Stimulated activated CD8-positive, alpha-beta memory T cell treated with anti-CD3 and anti-CD28 coated beads, Interleukin-15, amount 100 ng/mL, for 4 hours (primary cell): ENCODE data around the gene SPECC1.
"Not testable (repeated sequence)": the region's sequence is repeated elsewhere in the genome, so short reads cannot be mapped to it uniquely, and the experiment has no call there.

ENCODE experiments used
- DNase-seq, 2 donors: peaks; one replicate each; pipeline ENCODE4 v3.0.0-alpha.2; 2020; ENCODE audit warnings: low read depth in 2 of 2

SPECC1 gene, protein sequence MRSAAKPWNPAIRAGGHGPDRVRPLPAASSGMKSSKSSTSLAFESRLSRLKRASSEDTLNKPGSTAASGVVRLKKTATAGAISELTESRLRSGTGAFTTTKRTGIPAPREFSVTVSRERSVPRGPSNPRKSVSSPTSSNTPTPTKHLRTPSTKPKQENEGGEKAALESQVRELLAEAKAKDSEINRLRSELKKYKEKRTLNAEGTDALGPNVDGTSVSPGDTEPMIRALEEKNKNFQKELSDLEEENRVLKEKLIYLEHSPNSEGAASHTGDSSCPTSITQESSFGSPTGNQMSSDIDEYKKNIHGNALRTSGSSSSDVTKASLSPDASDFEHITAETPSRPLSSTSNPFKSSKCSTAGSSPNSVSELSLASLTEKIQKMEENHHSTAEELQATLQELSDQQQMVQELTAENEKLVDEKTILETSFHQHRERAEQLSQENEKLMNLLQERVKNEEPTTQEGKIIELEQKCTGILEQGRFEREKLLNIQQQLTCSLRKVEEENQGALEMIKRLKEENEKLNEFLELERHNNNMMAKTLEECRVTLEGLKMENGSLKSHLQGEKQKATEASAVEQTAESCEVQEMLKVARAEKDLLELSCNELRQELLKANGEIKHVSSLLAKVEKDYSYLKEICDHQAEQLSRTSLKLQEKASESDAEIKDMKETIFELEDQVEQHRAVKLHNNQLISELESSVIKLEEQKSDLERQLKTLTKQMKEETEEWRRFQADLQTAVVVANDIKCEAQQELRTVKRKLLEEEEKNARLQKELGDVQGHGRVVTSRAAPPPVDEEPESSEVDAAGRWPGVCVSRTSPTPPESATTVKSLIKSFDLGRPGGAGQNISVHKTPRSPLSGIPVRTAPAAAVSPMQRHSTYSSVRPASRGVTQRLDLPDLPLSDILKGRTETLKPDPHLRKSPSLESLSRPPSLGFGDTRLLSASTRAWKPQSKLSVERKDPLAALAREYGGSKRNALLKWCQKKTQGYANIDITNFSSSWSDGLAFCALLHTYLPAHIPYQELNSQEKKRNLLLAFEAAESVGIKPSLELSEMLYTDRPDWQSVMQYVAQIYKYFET

GRCh38 chr17:20009302-20010098, at the start of gene SPECC1:
SPECC1 (plus strand) TSS chr17:20009359; CDS start chr17:20096652, 87,293 bp downstream.
- DNase-seq = peak; percentile 64 to 75

DNA sequence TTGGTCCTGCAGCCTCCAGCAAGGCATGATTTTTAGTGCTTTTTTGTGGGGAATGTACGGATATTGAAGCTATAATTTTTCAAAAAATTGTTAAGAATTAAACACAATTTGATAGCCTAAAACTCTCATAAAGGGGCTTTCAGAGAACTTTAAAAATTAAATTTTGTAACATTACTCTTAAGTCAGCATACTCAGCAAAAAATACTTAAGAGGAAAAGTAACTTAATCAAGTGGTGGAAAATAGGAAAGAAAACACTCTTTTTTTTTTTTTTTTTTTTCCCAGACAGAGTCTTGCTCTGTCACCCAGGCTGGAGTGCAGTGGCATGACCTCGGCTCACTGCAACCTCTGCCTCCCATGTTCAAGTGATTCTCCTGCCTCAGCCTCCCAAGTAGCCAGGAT, 46.2 kb upstream of the SPECC1 start:
- DNase-seq = not testable (repeated sequence)

DNA sequence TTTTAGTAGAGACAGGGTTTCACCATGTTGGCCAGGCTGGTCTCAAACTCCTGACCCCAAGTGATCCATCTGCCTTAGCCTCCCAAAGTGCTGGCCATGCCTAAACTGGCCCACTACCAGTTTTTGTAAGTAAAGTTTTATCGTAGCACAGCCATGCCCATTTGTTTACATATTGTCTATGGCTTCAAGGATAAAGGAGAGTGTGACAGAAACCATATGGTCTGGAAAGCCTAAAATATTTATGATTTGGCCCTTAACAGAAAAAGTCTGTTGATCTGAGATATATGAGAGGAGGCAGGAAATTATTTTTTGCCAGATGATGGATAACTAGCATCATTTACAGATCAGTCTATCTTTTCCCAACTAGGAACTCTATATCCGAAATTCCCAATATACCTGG, 36.0 kb upstream of the SPECC1 start:
- no peak for DNase-seq

GRCh38 chr17:19975601-19976000, 33.6 kb upstream of the SPECC1 start:
- no peak for DNase-seq

DNA sequence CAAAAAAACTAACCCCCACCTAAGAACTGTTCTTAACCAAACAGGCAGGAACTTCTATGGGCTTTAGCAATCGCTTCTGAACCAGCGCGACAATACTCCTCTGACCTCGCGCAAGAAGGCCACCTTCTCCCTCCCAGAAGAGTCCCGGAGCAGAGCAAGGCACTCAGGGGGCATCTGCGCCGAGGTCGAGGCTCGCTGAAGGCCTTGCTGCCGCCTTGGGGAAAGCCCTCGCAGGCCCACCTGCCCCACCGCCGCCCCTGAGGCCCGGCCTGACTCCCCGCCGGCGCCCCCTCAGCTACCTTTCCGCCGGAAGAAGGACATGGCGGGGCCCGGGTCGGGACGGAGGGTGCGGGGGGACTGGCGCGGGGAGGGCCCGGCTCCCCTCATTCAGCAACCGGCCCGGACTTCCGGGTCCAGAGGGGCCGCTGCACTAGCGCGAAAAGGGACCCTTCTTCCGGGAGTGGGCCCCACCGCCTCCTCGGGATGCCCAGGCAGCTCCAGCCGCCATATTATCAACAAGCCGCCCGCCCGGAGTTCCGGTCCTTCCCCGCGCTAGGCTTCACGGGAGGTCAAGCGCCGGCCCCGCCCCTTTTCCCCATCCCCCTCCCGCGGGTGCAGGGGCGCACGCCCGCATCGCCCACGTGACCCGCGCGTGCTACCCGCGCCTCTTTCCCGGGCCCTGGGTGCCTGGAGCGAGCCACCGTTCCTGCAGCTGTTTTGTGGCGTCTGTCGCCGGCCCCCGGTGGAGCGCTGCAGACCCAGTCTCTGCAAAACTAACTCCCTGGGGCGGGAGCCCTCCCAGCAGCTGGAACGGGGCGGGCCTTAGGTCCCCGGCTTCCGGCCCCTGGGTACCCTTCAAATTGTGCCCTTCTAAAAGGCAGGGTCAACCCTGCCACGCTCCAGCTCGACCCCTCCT, 31.6 kb upstream of the SPECC1 start, which contains the start of gene AKAP10:
TSS of gene AKAP10 (minus strand) at position 536 of the 916 bp plus-strand sequence. CDS start at position 387, 149 bp downstream.
- peak; percentile 87 to 88 for DNase-seq

DNA sequence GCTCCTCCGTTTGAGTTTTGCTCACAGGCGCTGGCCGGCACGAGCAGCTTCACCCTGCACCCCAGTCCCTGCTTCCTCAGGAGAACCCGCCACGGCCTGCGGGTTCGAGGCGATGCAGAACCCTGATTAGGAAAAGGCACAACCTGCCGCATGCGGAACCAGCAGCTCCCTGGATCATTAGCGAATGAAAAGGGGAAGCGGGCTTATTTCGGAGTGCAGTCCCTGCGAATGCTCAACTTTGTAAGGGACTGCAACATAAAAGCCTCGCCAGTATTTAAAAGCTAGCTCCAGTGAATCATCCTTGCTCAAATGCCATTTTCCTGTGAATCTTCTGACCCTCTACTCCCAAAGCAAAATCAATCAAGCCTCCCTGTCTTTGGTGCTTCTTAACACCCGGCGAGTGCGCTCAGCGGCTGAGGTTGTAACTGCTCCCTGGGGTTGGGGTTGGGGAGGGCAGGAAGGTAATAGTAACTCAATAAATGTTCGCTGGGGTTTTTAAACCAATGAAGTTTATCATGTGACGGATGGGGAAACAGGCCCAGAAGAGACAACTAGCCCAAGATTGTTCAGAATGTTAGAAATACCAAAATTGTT, 30.9 kb upstream of the SPECC1 start:
- DNase-seq = no peak

DNA sequence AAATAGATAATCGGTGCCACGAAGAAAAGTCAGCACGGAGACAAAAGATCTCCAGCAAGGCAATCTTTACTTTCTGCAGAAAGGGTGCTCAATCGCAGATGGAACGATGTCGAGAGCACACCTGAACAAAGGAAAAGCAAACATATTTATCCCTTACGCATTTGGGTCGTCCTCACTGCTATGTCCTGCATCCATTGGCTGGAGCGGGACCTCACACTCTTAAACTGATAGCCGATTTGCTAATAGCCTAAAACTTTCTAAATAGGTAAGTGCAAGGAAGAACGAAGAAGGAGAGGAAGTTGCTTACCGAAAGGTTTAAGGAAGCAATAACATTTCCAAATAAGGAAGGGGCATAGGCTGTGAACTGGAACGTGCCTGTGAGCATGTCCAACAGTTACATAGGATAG, 30.4 kb upstream of the SPECC1 start:
- DNase-seq = no peak

DNA sequence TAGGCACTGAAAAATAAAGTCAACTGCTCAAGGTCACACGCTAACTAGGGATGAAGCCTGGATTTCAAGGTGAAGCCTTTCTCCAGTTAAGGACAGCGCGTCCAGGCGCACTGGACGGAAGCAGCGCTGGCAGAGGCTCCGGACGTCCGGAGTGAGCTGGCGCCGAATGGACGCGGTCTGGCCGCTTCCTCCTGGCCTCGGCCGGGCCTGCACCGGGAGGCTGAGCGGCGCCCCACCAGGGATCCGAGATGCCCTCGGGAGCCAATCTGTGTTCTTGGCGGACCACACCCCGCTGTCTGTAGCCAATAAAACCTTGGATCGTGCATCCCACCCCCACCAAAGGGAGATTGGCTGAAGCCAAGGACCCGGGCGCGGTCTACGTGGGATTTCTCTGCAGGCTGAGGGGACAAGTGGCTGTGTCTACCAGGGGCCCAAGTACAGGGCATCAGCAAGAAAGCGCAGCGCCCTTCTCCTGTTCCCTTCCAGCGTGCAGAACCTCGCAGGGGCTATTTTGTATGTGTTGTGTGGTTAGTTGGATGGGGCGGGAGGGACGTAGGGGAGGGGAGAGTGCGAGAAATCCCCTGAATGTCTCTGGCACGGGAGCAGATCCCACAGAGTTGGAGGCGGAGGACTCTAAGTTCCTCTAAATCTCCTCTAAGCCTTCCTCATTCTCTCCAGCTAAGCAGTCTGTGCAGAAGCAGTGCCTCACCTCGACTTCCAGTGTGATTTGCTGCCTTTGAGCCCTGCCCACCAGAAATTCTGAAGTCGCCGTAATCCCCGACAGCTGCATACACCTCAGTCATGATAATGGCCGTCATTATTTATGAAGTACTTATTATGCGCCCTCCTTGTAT, 29.0 kb upstream of the SPECC1 start:
- DNase-seq = no peak

- no peak for DNase-seq
Observed at GRCh38 chr17:19986941-19987861, 22.0 kb upstream of the SPECC1 start.

GRCh38 chr17:19987897-19988296, 21.3 kb upstream of the SPECC1 start:
- no peak for DNase-seq

GRCh38 chr17:19991252-19991885, 17.8 kb upstream of the SPECC1 start:
- DNase-seq = no peak

DNA sequence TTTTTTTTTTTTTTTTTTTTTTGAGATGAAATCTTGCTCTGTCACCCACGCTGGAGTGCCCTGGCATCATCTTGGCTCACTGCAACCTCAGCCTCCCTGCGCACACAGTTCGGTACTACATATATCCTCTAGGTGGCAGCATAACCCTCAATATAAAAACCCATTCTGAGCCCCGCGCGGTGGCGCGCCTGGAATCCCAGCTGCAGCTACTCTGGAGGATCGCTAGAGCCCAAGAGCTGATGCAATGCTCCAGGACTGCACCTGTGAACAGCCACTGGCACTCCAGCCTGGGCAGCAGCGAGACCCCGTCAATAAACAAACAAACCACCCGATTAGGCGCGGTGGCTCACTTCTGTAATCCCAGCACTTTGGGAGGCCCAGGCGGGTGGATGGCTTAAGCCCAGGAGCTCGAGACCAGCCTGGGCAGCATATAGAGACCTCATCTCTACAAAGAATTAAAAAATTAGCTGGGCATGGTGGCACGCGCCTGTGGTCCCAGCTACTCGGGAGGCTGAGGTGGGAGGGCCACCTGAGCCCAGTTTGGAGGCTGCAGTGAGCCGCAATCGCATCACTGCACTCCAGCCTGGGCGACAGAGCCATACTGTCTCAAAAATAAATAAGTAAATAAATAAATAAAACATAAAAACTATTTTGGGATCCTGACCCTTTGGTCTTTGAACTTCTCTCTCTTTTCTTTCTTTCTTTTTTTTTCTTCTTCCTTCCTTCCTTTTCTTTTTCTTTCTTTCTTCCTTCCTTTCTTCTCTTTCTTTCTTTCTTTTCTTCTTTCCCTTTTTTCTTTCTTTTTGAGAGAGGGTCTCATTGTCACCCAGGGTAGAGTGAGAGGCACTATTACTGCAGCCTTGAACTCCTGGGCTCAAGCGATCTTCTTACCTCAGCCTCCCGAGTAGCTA, 16.1 kb upstream of the SPECC1 start:
- peak; percentile 47 to 53 for DNase-seq

GRCh38 chr17:19996086-19996485, 13.1 kb upstream of the SPECC1 start:
- DNase-seq = no peak

- DNase-seq = no peak
Observed at GRCh38 chr17:19996502-19996901, 12.7 kb upstream of the SPECC1 start.

DNA sequence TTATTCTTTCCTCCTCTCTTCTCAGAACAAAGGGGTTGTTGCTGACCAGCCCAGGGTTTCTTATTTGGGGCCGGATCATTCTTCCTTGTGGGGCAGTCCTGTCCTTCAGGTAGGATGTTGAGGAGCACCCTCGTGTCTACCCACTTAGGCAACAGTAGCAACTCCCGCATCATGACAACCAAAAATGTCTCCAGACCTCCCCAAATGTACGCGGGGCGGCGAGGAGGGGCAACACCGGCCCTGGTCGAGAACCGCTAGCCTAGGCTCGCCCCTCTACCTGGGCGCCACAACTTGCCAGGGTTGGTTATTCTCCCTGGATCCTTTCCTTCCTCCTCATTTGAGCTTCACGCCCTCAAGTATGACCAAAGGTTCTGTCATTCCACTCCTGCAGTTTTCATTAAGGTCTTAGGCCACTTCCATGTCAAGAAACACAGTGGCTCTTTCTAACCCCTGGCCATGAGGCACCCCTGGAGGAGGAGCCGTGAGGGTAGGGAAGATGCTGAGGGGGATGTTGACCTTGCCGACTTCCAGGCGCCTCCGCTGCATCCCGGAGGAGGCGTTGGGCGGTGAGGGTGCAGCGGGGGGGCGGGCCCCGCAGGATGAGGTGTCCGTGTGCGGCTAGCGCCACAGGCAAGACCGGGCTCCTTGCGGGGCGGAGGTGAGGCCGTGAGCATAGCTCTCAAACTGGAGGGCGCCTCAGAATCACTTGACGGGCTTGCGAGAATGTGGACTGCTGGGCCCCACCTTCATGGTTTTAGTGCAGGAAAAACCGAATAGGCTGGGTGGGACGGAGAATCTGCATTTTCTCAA, 712 bp upstream of the SPECC1 start:
- DNase-seq = no peak

DNA sequence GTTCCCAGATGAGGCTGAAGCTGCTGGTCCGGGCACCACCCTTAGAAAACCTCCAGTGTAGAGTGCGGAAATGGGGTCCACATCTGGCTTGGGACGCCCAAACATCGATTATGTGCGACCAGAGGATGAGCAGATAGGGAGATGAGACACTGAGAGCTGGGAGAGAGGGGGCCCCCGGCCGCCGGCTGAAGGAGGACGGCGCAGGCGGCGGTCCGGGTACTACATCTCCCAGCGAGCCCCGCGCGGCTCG, 182 bp upstream of the SPECC1 start:
- no peak for DNase-seq
